Parathyroid adenoma (tissue), 2 donors: ENCODE data around the gene RTP5.

Source experiments
- H2AFZ ChIP-seq: fragments of 300-600 bp; sonication (generic); one replicate; pipeline ENCODE4 v1.7.0; 2017; ENCODE audit warnings: antibody characterized with exemption, mild to moderate bottlenecking
- H3K27ac ChIP-seq: fragments of 300-600 bp; sonication (generic); one replicate; pipeline ENCODE4 v1.7.0; 2017
- H3K27me3 ChIP-seq: fragments of 300-600 bp; sonication (generic); one replicate; pipeline ENCODE4 v1.7.0; 2017; ENCODE audit warnings: low read length; ENCODE audit not compliant: control insufficient read depth, insufficient read depth
- H3K36me3 ChIP-seq: fragments of 300-600 bp; sonication (generic); one replicate; pipeline ENCODE4 v1.7.0; 2017; ENCODE audit warnings: low read length; ENCODE audit not compliant: control insufficient read depth, insufficient read depth
- H3K4me1 ChIP-seq: fragments of 300-600 bp; sonication (generic); one replicate; pipeline ENCODE4 v1.7.0; 2017; ENCODE audit warnings: control low read depth
- H3K4me2 ChIP-seq: fragments of 300-600 bp; sonication (generic); one replicate; pipeline ENCODE4 v1.7.0; 2017; ENCODE audit warnings: low read length
- H3K4me3 ChIP-seq: fragments of 300-600 bp; sonication (generic); one replicate; pipeline ENCODE4 v1.7.0; 2017; ENCODE audit warnings: low read depth, low read length
- H3K79me2 ChIP-seq: fragments of 300-600 bp; sonication (generic); one replicate; pipeline ENCODE4 v1.7.0; 2017; ENCODE audit warnings: control low read depth
- H3K9ac ChIP-seq: fragments of 300-600 bp; sonication (generic); one replicate; pipeline ENCODE4 v1.7.0; 2017; ENCODE audit warnings: mild to moderate bottlenecking
- H3K9me3 ChIP-seq: fragments of 300-600 bp; sonication (generic); one replicate; pipeline ENCODE4 v1.7.0; 2017; ENCODE audit warnings: low read length; ENCODE audit not compliant: control insufficient read depth
- TF ChIP-seq, protein P1 (sequence below): fragments of 300-600 bp; sonication (generic); IDR thresholded peaks from one replicate; pipeline ENCODE4 v1.7.0; 2017; ENCODE audit warnings: antibody characterized with exemption, mild to moderate bottlenecking
- donor health status: primary hyperparathyroidism.

Gene RTP5

DNA sequence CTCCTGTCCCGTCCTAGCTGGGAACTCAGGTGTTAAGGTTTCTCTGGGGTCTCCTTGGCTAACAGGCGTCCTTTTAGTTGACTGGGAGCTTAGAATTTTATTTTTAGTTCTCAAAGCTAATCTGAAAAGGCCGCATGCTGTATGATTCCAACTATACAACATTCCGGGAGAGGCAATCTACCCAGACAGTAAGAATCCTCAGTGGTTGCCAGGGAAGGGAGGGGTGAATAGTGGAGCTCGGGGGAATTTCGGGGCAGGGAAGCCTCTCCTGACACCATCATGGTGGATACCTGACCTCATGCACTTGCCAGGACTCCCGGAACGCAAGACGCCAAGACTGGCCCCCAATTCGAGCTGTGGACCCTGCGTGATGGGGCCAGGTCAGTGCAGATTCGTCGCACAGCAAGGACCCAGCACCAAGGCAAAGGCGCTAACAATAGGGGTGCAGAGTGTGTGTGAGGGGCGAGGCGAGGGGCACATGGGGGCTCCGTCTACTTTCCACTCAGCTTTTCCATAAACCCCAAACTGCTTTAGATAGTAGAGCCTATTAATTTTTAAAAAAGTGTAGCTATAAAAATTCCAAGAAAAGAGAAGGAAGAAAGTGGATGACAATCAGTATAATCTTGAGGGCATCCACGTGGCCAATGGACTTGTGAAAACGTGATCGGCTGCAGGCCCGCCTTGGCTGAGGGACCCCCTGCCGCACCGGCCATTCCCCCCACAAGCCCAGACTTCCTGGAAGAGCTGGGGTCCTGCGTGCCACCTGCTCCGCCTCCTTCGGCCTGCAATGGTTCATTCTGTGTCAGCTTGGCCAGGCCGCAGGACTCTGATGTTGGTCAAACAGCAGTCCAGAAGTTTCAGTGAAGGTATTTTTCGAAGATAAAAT lies 28.1 kb upstream of the RTP5 start:
- H3K27ac ChIP-seq = no peak overlapping the region
- no peak overlapping the region for H3K4me3 ChIP-seq
- H3K79me2 ChIP-seq = no peaks in the 10 kb centered on the region
- no peak overlapping the region for H3K4me2 ChIP-seq
- no peak overlapping the region for H2AFZ ChIP-seq
- no peaks in the 10 kb centered on the region for H3K4me1 ChIP-seq
- no peaks in the 10 kb centered on the region for H3K9me3 ChIP-seq
- no peaks in the 10 kb centered on the region for H3K27me3 ChIP-seq
- H3K9ac ChIP-seq = no peak overlapping the region
- TF ChIP-seq, protein P1, sequence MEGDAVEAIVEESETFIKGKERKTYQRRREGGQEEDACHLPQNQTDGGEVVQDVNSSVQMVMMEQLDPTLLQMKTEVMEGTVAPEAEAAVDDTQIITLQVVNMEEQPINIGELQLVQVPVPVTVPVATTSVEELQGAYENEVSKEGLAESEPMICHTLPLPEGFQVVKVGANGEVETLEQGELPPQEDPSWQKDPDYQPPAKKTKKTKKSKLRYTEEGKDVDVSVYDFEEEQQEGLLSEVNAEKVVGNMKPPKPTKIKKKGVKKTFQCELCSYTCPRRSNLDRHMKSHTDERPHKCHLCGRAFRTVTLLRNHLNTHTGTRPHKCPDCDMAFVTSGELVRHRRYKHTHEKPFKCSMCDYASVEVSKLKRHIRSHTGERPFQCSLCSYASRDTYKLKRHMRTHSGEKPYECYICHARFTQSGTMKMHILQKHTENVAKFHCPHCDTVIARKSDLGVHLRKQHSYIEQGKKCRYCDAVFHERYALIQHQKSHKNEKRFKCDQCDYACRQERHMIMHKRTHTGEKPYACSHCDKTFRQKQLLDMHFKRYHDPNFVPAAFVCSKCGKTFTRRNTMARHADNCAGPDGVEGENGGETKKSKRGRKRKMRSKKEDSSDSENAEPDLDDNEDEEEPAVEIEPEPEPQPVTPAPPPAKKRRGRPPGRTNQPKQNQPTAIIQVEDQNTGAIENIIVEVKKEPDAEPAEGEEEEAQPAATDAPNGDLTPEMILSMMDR = no peak
- no peaks in the 10 kb centered on the region for H3K36me3 ChIP-seq

DNA sequence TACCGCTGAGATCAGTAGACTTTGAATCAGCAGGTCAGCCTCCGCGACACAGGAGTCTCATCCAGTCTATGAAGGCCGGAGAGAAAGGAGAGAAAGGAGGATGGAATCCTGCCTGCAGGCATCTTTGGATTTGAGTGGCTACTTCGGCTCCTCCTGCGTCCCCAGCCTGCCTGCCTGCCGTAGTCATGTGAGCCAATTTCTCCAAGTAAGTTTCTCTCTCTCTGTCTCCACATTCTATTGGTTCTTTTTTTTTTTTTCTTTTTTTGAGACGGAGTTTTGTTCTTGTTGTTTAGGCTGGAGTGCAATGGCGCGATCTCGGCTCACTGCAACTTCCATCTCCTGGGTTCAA lies 27.5 kb upstream of the RTP5 start:
- TF ChIP-seq, protein P1 = no peak
- Histone ChIP-seq H3K4me2 (no peak overlapping the region), H3K4me3 (no peak overlapping the region), H3K9ac (no peak overlapping the region), H2AFZ (no peak overlapping the region), H3K36me3 (no peaks in the 10 kb centered on the region), H3K79me2 (no peaks in the 10 kb centered on the region), H3K9me3 (no peaks in the 10 kb centered on the region), H3K27ac (no peak overlapping the region), H3K4me1 (no peaks in the 10 kb centered on the region), H3K27me3 (no peaks in the 10 kb centered on the region)

GRCh38 chr2:241842620-241843211 lies 26.8 kb upstream of the RTP5 start:
- no peaks in the 10 kb centered on the region for H3K79me2 ChIP-seq
- H3K27ac ChIP-seq = peak overlapping the region; percentile 59
- H3K36me3 ChIP-seq = no peaks in the 10 kb centered on the region
- no peaks in the 10 kb centered on the region for H3K27me3 ChIP-seq
- H2AFZ ChIP-seq = no peak overlapping the region
- H3K9ac ChIP-seq = no peak overlapping the region
- H3K4me1 ChIP-seq = no peaks in the 10 kb centered on the region
- no peak overlapping the region for H3K4me2 ChIP-seq
- H3K9me3 ChIP-seq = no peaks in the 10 kb centered on the region
- TF ChIP-seq, protein P1 = no peak
- H3K4me3 ChIP-seq = no peak overlapping the region

DNA sequence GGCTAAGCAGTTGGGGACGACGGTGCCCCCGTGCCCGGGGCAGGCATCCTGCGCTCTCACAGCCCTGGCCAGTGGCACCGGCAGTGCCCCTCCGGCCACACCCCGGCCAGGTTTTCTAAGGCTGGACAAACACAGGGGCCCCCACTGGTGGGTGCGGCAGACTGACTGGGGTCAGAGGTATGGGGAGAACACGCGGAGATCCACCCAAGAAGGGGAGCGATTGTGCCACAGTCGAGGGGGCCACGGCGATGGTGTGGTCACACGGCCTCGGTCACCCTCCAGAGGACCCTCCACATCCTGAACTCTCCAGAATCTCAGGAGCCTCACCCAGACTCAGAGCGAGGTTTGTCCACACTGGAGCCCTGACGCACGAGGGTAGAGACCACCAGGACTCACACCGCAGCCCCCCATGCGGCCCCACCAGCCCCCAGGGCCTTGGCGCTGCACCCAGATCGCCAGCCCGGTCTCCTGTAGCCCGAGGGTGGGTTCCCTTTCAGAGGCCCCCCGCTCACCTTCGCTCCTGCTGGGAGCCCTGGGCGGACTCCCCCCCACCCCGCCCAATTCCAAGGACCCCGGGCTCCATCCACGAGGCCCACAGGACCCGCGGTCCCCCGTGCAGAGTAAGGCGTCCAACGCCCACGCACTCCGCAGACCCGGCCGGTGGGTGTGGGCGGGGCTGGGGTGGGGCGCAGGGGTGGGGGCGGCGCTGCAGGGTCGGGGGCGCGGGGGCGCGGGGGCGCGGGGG lies 26.0 kb upstream of the RTP5 start:
- Histone ChIP-seq H3K36me3 (no peaks in the 10 kb centered on the region), H3K9me3 (no peaks in the 10 kb centered on the region), H3K9ac (no peak overlapping the region), H3K27ac (peak overlapping the region; percentile 59), H3K4me1 (no peaks in the 10 kb centered on the region), H3K4me2 (no peak overlapping the region), H3K27me3 (no peaks in the 10 kb centered on the region), H3K79me2 (no peaks in the 10 kb centered on the region), H3K4me3 (no peak overlapping the region), H2AFZ (no peak overlapping the region)
- TF ChIP-seq, protein P1 = no peak
